Measurements from ENCODE around the gene NIT1.

Gene NIT1

GRCh38 chr1:161117759-161118581 is at the start of gene NIT1, which contains the start of gene PFDN2:
TSS of gene NIT1 (plus strand) at chr1:161118105. CDS start at chr1:161118177, 72 bp downstream.
TSS of gene PFDN2 (minus strand) at chr1:161118037. CDS start at chr1:161118026, 11 bp downstream.
- peak; percentile 78 for DNase-seq (ENCODE audit: low read depth)

- peak; percentile 70 for DNase-seq (ENCODE audit: low read depth)
These were observed 49.3 kb upstream of the NIT1 start for GRCh38 chr1:161068306-161069234.

- no peak for DNase-seq (ENCODE audit: low read depth)
These were observed 48.7 kb upstream of the NIT1 start for GRCh38 chr1:161069241-161069640.

GRCh38 chr1:161069731-161070270 is 48.1 kb upstream of the NIT1 start, which contains the start of gene ARHGAP30:
TSS of gene ARHGAP30 (minus strand) at chr1:161069891. CDS start at chr1:161069624, 267 bp downstream.
- DNase-seq (ENCODE audit: low read depth): peak; percentile 70

GRCh38 chr1:161070761-161071160 is 47.1 kb upstream of the NIT1 start:
- no peak for DNase-seq (ENCODE audit: low read depth)

- DNase-seq (ENCODE audit: low read depth): peak; percentile 23
These were observed 46.0 kb upstream of the NIT1 start for GRCh38 chr1:161071886-161072371.

GRCh38 chr1:161072751-161073449 is 45.0 kb upstream of the NIT1 start:
- DNase-seq (ENCODE audit: low read depth): no peak

GRCh38 chr1:161073474-161074121 is 44.3 kb upstream of the NIT1 start:
- no peak for DNase-seq (ENCODE audit: low read depth)

GRCh38 chr1:161074676-161075368 is 43.1 kb upstream of the NIT1 start:
- DNase-seq (ENCODE audit: low read depth): no peak

- DNase-seq (ENCODE audit: low read depth): no peak
These were observed 41.5 kb upstream of the NIT1 start for GRCh38 chr1:161076410-161076809.

GRCh38 chr1:161077426-161077825 is 40.5 kb upstream of the NIT1 start:
- DNase-seq (ENCODE audit: low read depth): no peak

- no peak for DNase-seq (ENCODE audit: low read depth)
These were observed 38.3 kb upstream of the NIT1 start for GRCh38 chr1:161079436-161080110.

GRCh38 chr1:161080441-161081405 is 37.2 kb upstream of the NIT1 start:
- no peak for DNase-seq (ENCODE audit: low read depth)

GRCh38 chr1:161081519-161081918 is 36.4 kb upstream of the NIT1 start:
- DNase-seq (ENCODE audit: low read depth): no peak

- no peak for DNase-seq (ENCODE audit: low read depth)
These were observed 35.4 kb upstream of the NIT1 start for GRCh38 chr1:161082483-161082882.

- no peak for DNase-seq (ENCODE audit: low read depth)
These were observed 34.7 kb upstream of the NIT1 start for GRCh38 chr1:161082996-161083747.

- DNase-seq (ENCODE audit: low read depth): no peak
These were observed 33.9 kb upstream of the NIT1 start for GRCh38 chr1:161083748-161084596.

Measured in stimulated activated CD4-positive, alpha-beta T cell treated with anti-CD3 and anti-CD28 coated beads, Interleukin-2, amount 100 ng/mL, for 4 hours (primary cell).